ENCODE measurements around the gene GAS1. TPM values are rescaled to one million over a fixed set of nuclear protein-coding genes. Genes with fewer than 3 reads are reported as not detected.

The GAS1 gene
- total and polyA plus RNA-seq, 2 of the 8 experiments (the other 6 are each of a cell fraction or from before 2014, with no cell fraction given), result 2.8 to 5.7 TPM

GRCh38 chr9:86968258-86968920, 21.1 kb upstream of the GAS1 start (continued):
- TF ChIP-seq CHD7 (IDR thresholded peaks at IDR 0.05; ENCODE audit: insufficient replicate concordance, low read length) (no peak), SIN3A (conservative IDR thresholded peaks at IDR 0.05 in 1 of 2, IDR thresholded peaks at IDR 0.05 in 1 of 2; ENCODE audit: low read depth in 1 of 2, low read length in 2 of 2) (no peak), SUZ12 (IDR thresholded peaks at IDR 0.05; ENCODE audit: low read length) (no peak), JUND (IDR thresholded peaks at IDR 0.05; ENCODE audit: low read length) (no peak), PHF8 (conservative IDR thresholded peaks at IDR 0.05; ENCODE audit: low read depth, low read length) (no peak), KDM4A (IDR thresholded peaks at IDR 0.05; ENCODE audit: low read depth, low read length, severe bottlenecking) (no peak), BCL11A (IDR thresholded peaks at IDR 0.05; ENCODE audit: low read depth in 2 of 2, low read length in 2 of 2) (no peak), GABPA (IDR thresholded peaks at IDR 0.05; ENCODE audit: borderline replicate concordance, insufficient read depth, low read length) (no peak), TCF12 (IDR thresholded peaks at IDR 0.05; ENCODE audit: low read depth, low read length) (no peak), BRCA1 (IDR thresholded peaks at IDR 0.05; ENCODE audit: low read depth, low read length) (no peak)
